NT2/D1 (cell line): ENCODE results near the gene SLCO2B1.

ENCODE experiments used
- DNase-seq: peaks from one replicate; pipeline ENCODE4 v3.0.0-alpha.2; 2011; ENCODE audit warnings: low read depth, low spot score
- H3K27me3 ChIP-seq: 2 replicates; pipeline ENCODE4 v1.6.0; 2011; ENCODE audit warnings: mild to moderate bottlenecking; ENCODE audit not compliant: insufficient read length, insufficient read depth
- H3K36me3 ChIP-seq: 2 replicates; pipeline ENCODE4 v1.6.1; 2011; ENCODE audit warnings: mild to moderate bottlenecking, low read length, mixed read lengths; ENCODE audit not compliant: insufficient read depth, insufficient read length
- H3K4me1 ChIP-seq: 2 replicates; pipeline ENCODE4 v1.5.1; 2011; ENCODE audit not compliant: insufficient read depth, insufficient read length
- H3K4me3 ChIP-seq: 2 replicates; pipeline ENCODE4 v1.5.1; 2011; ENCODE audit warnings: low read depth; ENCODE audit not compliant: insufficient read length
- H3K9ac ChIP-seq: 2 replicates; pipeline ENCODE4 v1.6.0; 2011; ENCODE audit warnings: low read depth; ENCODE audit not compliant: insufficient read length
- H3K9me3 ChIP-seq: 2 replicates; pipeline ENCODE4 v1.5.1; 2011; ENCODE audit warnings: mild to moderate bottlenecking, low read length; ENCODE audit not compliant: insufficient read depth
- SUZ12 ChIP-seq: IDR thresholded peaks from 2 replicates; pipeline ENCODE4 v1.6.1; 2011; ENCODE audit not compliant: insufficient read length, insufficient read depth; ENCODE audit errors: extremely low read depth
- YY1 ChIP-seq: IDR thresholded peaks from 2 replicates; pipeline ENCODE4 v1.6.1; 2011; ENCODE audit not compliant: insufficient read length, insufficient read depth
- ZNF274 ChIP-seq: IDR thresholded peaks from 2 replicates; pipeline ENCODE4 v1.6.1; 2011; ENCODE audit warnings: mild to moderate bottlenecking, low read depth, low read length

Gene SLCO2B1

GRCh38 chr11:75214411-75214821 is 63.5 kb downstream of the SLCO2B1 start:
- Histone ChIP-seq H3K9me3 (no peaks in the 10 kb centered on the region), H3K4me1 (no peaks in the 10 kb centered on the region), H3K9ac (no peak overlapping the region), H3K4me3 (no peak overlapping the region), H3K36me3 (no peaks in the 10 kb centered on the region), H3K27me3 (peaks cover 41% of the 10 kb centered on the region)
- DNase-seq: peak; percentile 91
- TF ChIP-seq ZNF274 (no peak), SUZ12 (no peak), YY1 (no peak)

DNA sequence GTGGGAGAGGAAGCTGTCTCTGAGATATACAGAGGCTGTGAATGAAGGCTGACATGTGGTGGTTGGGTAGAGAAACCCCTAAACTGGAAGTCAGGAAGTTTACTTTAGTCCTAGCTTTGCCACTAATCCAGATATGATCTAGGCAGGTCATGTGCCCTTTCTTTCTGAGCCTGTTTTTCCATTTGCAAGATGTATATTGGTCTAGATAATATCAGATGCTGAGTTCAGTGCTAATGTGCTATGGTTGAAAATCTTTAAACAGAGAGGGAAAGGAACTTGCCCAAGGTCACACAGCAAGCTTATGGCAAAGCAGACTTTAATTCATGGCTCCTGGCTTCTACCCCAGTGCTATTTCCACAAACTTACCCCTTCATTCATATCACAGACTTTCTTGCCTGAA is 63.9 kb downstream of the SLCO2B1 start:
- DNase-seq: no peak
- H3K9ac ChIP-seq: no peak overlapping the region
- no peak overlapping the region for H3K4me3 ChIP-seq
- no peak for TF ChIP-seq SUZ12
- no peak for TF ChIP-seq YY1
- no peak for TF ChIP-seq ZNF274
- H3K4me1 ChIP-seq: no peaks in the 10 kb centered on the region
- no peaks in the 10 kb centered on the region for H3K36me3 ChIP-seq
- H3K9me3 ChIP-seq: no peaks in the 10 kb centered on the region
- H3K27me3 ChIP-seq: peaks cover 41% of the 10 kb centered on the region

GRCh38 chr11:75219869-75220268 is 69.0 kb downstream of the SLCO2B1 start:
- no peaks in the 10 kb centered on the region for H3K9me3 ChIP-seq
- H3K4me3 ChIP-seq: no peak overlapping the region
- no peak for TF ChIP-seq YY1
- TF ChIP-seq ZNF274: no peak
- no peak for TF ChIP-seq SUZ12
- peaks cover 30% of the 10 kb centered on the region for H3K27me3 ChIP-seq
- H3K9ac ChIP-seq: no peak overlapping the region
- H3K4me1 ChIP-seq: no peaks in the 10 kb centered on the region
- no peaks in the 10 kb centered on the region for H3K36me3 ChIP-seq
- no peak for DNase-seq

DNA sequence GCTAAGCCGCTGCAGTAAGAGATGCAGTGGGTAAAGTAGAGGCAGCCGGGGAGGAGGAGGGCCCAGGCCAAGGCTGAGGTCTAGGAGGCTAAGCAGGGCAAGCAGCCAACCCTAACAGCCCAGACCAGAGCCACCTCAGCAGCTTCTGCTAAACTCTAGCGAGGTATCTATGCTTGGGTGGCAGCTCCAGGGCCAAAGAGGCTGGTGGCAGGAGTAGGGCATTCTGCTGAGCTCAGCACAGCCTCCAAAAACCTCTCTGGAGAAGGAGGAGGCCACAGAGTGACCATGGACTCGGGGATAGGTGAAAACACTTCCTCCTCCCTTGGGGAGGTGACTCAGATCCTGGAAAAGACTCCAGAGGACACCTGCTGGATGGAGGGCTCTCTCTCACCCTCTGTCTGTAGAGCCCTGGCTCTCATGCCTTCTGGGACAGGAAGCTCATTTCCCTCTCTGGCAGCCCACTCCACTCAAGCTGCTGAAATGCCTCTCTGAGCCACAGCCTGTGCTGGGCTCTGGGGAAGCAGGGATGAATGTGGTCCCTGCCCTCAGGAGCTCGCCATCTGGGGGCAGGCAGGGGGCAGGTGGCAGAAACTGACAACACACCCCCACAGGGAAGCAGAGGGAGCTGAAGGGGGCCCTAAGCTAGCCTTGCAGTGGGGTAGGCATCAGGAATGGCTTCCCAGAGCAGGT is 73.2 kb downstream of the SLCO2B1 start:
- Histone ChIP-seq H3K36me3 (no peaks in the 10 kb centered on the region), H3K4me3 (no peak overlapping the region), H3K9me3 (no peaks in the 10 kb centered on the region), H3K9ac (no peak overlapping the region), H3K4me1 (no peaks in the 10 kb centered on the region), H3K27me3 (no peaks in the 10 kb centered on the region)
- no peak for DNase-seq
- TF ChIP-seq YY1 (no peak), SUZ12 (no peak), ZNF274 (no peak)

GRCh38 chr11:75225794-75226193 is 74.9 kb downstream of the SLCO2B1 start:
- Histone ChIP-seq H3K9ac (no peak overlapping the region), H3K27me3 (no peaks in the 10 kb centered on the region), H3K9me3 (no peaks in the 10 kb centered on the region), H3K4me1 (no peaks in the 10 kb centered on the region), H3K4me3 (no peak overlapping the region), H3K36me3 (no peaks in the 10 kb centered on the region)
- TF ChIP-seq YY1: no peak
- TF ChIP-seq SUZ12: no peak
- TF ChIP-seq ZNF274: no peak
- DNase-seq: no peak

- Histone ChIP-seq H3K4me1 (no peaks in the 10 kb centered on the region), H3K36me3 (no peaks in the 10 kb centered on the region), H3K9me3 (no peaks in the 10 kb centered on the region), H3K9ac (no peak overlapping the region), H3K4me3 (no peak overlapping the region), H3K27me3 (no peaks in the 10 kb centered on the region)
- no peak for TF ChIP-seq YY1
- no peak for DNase-seq
Observed at GRCh38 chr11:75229466-75229865, 78.6 kb downstream of the SLCO2B1 start.

DNA sequence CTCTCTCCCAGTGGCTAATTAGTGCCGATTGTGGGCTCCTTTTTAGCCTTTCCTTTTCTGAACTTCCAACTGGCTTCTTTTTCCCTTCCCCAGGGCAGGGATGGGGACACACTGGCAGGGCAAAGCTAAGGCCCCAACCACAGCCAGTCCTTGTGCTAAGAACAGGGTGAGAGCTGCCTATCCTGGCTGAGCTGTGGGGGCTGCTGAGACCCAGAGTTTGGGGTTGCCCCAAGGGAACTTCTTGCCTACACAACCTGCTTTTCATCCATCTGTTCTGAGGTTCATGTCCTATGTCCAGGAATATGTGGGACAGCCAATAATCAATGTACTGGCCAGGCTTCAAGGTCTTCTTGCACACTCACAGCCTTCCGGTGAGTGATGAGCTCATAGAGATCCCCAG is 79.7 kb downstream of the SLCO2B1 start:
- Histone ChIP-seq H3K27me3 (no peaks in the 10 kb centered on the region), H3K4me3 (no peak overlapping the region), H3K9ac (no peak overlapping the region), H3K36me3 (no peaks in the 10 kb centered on the region), H3K9me3 (no peaks in the 10 kb centered on the region), H3K4me1 (no peaks in the 10 kb centered on the region)
- TF ChIP-seq YY1: no peak
- no peak for TF ChIP-seq ZNF274
- no peak for TF ChIP-seq SUZ12
- DNase-seq: no peak

- Histone ChIP-seq H3K27me3 (no peaks in the 10 kb centered on the region), H3K9me3 (no peaks in the 10 kb centered on the region)
- DNase-seq: peak; percentile 80
Observed at GRCh38 chr11:75233754-75234172, 82.9 kb downstream of the SLCO2B1 start.

More at GRCh38 chr11:75233754-75234172, 82.9 kb downstream of the SLCO2B1 start:
- no peak overlapping the region for H3K4me3 ChIP-seq
- no peaks in the 10 kb centered on the region for H3K4me1 ChIP-seq
- TF ChIP-seq SUZ12 (no peak), YY1 (no peak), ZNF274 (no peak)
- H3K9ac ChIP-seq: no peak overlapping the region
- no peaks in the 10 kb centered on the region for H3K36me3 ChIP-seq
